Measurements from ENCODE around the gene JPH2.

The JPH2 gene

GRCh38 chr20:44228465-44229258 is 41.7 kb upstream of the JPH2 start:
- TF ChIP-seq EZH2 (IDR thresholded peaks at IDR 0.05; ENCODE audit: borderline replicate concordance, low read depth, low read length, severe bottlenecking) (no peak), CTCF (IDR thresholded peaks at IDR 0.05; ENCODE audit: borderline replicate concordance, extremely low read depth, low read length, poor library complexity, severe bottlenecking) (no peak)
- H3K4me3 ChIP-seq (ENCODE audit: low read depth in 1 of 2, low read length in 2 of 2) = no peak overlapping the region
- H3K4me2 ChIP-seq (ENCODE audit: insufficient read depth, low read length) = no peak overlapping the region
- no peaks in the 10 kb centered on the region for H3K4me1 ChIP-seq (ENCODE audit: insufficient read depth, low read length)
- H3K9ac ChIP-seq (ENCODE audit: low read depth, low read length) = no peak overlapping the region
- no peaks in the 10 kb centered on the region for H3K79me2 ChIP-seq (ENCODE audit: insufficient read depth, low read length)
- H3K27me3 ChIP-seq (ENCODE audit: insufficient read depth, low read length, poor library complexity) = peaks cover 3% of the 10 kb centered on the region
- no peak overlapping the region for H2AFZ ChIP-seq (ENCODE audit: low read depth, low read length)
- no peak overlapping the region for H3K27ac ChIP-seq (ENCODE audit: low read length)
- no peaks in the 10 kb centered on the region for H3K36me3 ChIP-seq (ENCODE audit: insufficient read depth, low read length)
- no peaks in the 10 kb centered on the region for H3K9me3 ChIP-seq (ENCODE audit: insufficient read depth, low read length, severe bottlenecking)
- DNase-seq = no peak
- no peak for ATAC-seq (ENCODE audit: insufficient read depth, low read depth)
- H4K20me1 ChIP-seq (ENCODE audit: insufficient read depth, low read length) = no peaks in the 10 kb centered on the region

GRCh38 chr20:44224637-44225036 is 37.6 kb upstream of the JPH2 start:
- H3K79me2 ChIP-seq (ENCODE audit: insufficient read depth, low read length) = no peaks in the 10 kb centered on the region
- H3K9ac ChIP-seq (ENCODE audit: low read depth, low read length) = no peak overlapping the region
- no peaks in the 10 kb centered on the region for H3K27me3 ChIP-seq (ENCODE audit: insufficient read depth, low read length, poor library complexity)
- DNase-seq = no peak
- no peaks in the 10 kb centered on the region for H4K20me1 ChIP-seq (ENCODE audit: insufficient read depth, low read length)
- H3K4me3 ChIP-seq (ENCODE audit: low read depth in 1 of 2, low read length in 2 of 2) = no peak overlapping the region
- H3K9me3 ChIP-seq (ENCODE audit: insufficient read depth, low read length, severe bottlenecking) = no peaks in the 10 kb centered on the region
- no peak for TF ChIP-seq CTCF (IDR thresholded peaks at IDR 0.05; ENCODE audit: borderline replicate concordance, extremely low read depth, low read length, poor library complexity, severe bottlenecking)
- TF ChIP-seq EZH2 (IDR thresholded peaks at IDR 0.05; ENCODE audit: borderline replicate concordance, low read depth, low read length, severe bottlenecking) = no peak
- no peak overlapping the region for H2AFZ ChIP-seq (ENCODE audit: low read depth, low read length)
- H3K4me1 ChIP-seq (ENCODE audit: insufficient read depth, low read length) = peaks cover 7% of the 10 kb centered on the region
- no peak overlapping the region for H3K4me2 ChIP-seq (ENCODE audit: insufficient read depth, low read length)
- no peak overlapping the region for H3K27ac ChIP-seq (ENCODE audit: low read length)
- ATAC-seq (ENCODE audit: insufficient read depth, low read depth) = no peak
- no peaks in the 10 kb centered on the region for H3K36me3 ChIP-seq (ENCODE audit: insufficient read depth, low read length)

GRCh38 chr20:44223721-44224120 is 36.7 kb upstream of the JPH2 start:
- Histone ChIP-seq H3K4me3 (ENCODE audit: low read depth in 1 of 2, low read length in 2 of 2) (no peak overlapping the region), H3K4me1 (ENCODE audit: insufficient read depth, low read length) (peaks cover 17% of the 10 kb centered on the region), H2AFZ (ENCODE audit: low read depth, low read length) (no peak overlapping the region), H3K27me3 (ENCODE audit: insufficient read depth, low read length, poor library complexity) (no peaks in the 10 kb centered on the region), H3K27ac (ENCODE audit: low read length) (no peak overlapping the region), H4K20me1 (ENCODE audit: insufficient read depth, low read length) (no peaks in the 10 kb centered on the region), H3K9me3 (ENCODE audit: insufficient read depth, low read length, severe bottlenecking) (no peaks in the 10 kb centered on the region), H3K9ac (ENCODE audit: low read depth, low read length) (no peak overlapping the region), H3K36me3 (ENCODE audit: insufficient read depth, low read length) (no peaks in the 10 kb centered on the region), H3K4me2 (ENCODE audit: insufficient read depth, low read length) (no peak overlapping the region), H3K79me2 (ENCODE audit: insufficient read depth, low read length) (no peaks in the 10 kb centered on the region)
- DNase-seq (no peak), ATAC-seq (ENCODE audit: insufficient read depth, low read depth) (no peak)
- TF ChIP-seq EZH2 (IDR thresholded peaks at IDR 0.05; ENCODE audit: borderline replicate concordance, low read depth, low read length, severe bottlenecking) (no peak), CTCF (IDR thresholded peaks at IDR 0.05; ENCODE audit: borderline replicate concordance, extremely low read depth, low read length, poor library complexity, severe bottlenecking) (no peak)
